ENCODE data around the gene NTN1.
"Not testable (repeated sequence)": the region's sequence is repeated elsewhere in the genome, so short reads cannot be mapped to it uniquely, and the experiment has no call there.

NTN1 gene

DNA sequence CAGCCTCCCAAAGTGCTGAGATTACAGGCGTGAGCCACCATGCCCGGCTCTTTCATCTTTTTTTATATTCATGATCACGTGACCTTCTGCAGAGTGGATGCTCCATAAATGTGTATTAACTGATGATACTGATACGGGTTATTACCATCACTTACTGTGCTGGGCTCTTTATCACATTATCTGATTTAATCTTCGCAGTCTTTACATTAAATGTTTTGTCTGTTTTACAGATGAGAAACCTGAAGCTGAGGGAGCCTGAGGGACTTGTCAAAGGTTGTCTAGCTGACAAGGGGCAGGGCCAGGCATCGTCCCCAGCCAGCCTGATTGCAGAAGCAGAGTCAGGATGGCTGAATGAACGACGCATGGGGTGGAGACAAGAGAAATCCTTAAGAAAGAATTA is 104.4 kb downstream of the NTN1 start:
- no peak for DNase-seq

DNA sequence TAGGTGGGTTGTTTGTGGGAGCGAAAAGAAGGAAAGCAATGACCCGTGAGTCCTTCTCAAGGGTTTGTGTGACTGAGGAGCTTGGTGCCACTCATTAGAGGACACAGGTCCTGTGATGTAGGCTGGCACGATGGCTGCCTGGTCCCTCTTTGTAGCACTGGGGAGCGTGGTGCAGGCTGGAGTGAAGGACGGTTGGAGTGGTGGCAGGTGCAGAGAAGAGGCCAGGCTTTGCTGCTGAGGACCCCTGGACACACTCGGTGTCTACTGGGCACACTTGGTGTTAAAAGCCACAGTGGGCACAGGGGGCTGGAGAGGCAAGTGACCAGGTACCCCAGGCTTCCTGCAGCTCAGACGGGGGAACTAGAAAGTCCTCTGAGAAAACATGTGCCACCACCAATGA is 106.0 kb downstream of the NTN1 start:
- no peak for DNase-seq

DNA sequence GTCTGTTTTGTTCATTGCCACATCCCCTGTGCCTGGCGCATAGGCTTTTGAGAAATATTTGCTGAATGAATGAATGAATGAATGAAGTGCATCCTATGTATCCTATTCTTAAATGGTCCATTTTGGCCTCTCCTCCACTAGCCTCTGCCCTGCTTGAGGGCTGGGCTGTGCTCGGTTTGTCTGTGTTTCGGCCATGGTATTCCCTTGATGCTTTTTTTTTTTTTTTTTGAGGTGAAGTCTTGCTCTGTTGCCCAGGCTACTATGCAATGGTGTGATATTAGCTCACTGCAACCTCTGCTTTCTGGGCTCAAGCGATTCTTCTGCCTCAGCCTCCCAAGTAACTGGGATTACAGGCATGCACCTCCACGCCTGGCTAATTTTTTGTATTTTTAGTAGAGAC is 110.1 kb downstream of the NTN1 start:
- DNase-seq, result no peak

DNA sequence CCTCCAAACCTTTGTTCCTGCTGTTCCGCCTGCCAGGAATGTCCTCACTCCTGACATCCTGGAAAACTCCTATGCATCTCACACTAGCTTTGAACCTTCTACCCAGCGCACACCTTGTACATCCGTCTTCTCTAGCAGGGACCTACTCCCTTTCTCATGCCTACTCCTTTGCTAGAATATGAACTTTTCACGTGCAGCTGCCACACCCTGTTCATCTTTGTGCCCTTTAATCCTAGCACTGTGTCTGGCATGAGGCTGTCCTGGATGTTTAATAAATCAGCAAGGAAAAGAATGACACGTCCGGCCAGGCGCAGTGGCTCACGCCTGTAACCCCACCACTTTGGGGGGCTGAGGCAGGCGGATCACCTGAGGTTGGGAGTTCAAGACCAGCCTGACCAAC is 111.0 kb downstream of the NTN1 start:
- DNase-seq, result no peak

DNA sequence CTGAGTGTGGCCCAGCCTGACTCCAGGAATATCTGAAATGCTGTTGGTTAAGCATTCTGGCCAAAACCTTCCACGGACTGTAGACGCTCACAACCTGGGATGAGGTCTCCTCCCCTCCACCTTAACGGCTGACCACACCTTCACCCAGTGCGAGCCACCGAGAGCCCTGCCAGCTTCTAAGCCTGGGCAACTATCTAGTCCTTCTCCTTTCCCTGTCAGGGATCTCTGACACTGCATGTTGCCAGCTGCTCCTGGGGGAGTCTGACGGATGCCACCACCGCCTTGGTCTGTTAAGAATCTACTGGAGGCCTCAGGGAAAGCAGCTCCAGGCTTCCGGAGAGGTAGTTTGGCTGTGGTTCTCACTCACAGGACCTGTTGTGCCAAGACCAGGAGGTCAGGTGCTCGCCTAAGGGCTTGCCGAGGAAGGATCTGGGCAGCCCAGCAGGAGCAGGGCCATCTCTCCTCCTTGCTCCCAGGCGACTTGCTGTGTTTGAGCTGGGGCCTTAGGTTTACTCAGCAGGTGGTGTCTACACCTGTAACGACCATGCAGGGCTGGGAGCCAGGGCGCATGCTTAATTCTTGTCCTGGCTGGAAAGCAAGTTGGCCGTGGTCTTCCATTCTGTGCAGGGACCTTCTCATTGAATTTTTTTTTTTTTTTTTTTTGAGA is 111.8 kb downstream of the NTN1 start:
- no peak for DNase-seq

DNA sequence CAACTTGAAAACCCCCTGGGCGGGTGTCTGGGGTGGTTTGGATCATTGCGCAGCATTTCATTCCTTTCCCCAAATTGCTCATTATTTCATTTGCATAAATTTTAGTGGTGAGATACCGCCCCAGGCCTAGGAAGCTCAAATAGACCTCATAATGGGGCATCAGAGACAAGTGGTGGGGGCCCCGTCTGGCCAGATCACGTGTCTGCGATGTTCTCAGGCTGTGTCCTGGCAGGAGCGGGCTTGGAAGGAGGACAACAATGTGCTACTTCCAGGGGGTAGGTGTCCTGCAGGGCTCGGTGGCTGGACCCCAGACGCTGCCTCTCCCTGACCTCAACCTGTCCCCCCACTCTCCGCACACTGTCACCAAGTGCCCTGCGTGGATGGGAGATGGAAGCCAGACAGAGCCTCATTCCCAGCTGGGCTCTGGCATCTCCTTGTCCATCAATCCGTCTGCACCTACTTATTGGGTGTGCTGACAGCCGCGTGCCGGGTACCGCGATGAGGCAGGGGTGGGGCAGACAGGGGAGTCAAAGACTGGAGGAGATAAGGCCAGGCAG is 116.9 kb downstream of the NTN1 start:
- DNase-seq, result no peak

DNA sequence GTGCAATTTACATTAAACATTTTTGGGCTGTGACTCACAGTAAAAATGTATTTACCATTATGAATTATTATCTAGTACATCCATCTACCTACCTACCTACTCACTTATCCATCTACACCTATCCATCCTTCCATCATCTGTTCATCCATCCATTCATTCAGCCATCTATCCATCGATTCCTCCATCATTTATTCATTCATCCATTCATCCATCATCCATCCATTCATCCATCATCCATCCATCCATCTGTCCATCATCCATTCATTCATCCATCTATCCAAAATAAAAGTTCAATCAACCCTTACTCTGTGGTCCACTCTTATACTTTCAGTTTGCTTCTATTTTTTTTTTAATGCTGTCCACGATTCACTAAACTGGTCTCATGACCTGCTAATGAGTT is 118.4 kb downstream of the NTN1 start:
- no peak for DNase-seq

DNA sequence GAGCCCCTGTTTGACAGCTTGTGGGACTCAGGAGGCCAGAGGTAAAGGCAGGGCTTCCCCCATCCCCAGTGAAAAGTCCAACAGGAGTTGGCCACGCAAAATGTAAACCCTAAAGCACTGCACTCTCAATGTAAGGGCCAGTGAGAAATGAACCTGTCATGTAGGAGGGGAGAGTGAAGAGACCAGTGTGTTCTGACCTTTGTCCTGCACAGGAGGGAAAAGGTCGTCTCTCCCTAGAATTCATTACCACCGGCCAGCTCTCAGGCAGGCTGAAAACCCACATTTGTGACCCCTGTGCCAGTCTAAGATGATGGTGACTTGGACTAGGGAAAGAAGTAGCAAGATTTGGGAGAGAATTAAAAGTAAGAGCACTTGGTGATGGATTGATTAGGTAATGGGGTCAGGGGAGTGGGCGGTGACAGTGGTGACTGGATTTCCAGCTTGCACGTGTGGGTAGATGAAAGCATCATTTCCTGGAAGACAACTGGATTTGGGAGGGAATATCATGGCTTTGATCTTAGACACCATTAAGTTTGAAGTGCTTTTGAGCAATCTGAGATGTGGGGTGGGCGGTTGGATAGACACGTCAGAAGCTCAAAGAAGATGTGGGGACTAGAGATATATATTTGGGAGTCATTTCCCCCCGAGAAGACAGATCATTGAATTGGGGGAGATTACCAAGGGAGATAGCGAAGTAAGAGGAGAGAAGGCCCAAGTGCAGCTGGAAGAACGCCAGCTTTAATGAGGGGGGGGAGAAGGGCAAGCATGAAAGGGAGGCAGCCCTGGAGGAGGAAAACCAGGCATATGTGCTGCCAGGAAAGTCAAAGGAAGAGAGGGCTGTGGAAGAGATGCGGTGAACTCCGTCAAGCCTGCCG is 119.5 kb downstream of the NTN1 start:
- DNase-seq, result no peak

DNA sequence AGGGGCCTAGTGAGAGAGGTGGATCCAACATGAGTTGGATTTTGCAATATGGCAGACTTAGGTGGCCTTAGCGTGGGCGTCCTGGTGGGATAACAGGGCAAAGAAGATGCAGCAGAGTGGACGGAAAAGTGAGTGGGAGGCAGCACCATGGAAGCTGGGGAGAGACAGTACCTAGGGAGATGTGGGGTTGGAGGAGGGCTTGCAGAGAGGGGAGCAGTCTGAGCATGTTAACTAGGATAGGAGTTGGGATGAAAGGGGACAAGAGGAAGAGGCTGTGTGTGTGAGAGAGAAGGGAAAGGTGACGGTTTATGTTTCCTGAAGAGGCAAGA is 120.1 kb downstream of the NTN1 start:
- DNase-seq, result no peak

DNA sequence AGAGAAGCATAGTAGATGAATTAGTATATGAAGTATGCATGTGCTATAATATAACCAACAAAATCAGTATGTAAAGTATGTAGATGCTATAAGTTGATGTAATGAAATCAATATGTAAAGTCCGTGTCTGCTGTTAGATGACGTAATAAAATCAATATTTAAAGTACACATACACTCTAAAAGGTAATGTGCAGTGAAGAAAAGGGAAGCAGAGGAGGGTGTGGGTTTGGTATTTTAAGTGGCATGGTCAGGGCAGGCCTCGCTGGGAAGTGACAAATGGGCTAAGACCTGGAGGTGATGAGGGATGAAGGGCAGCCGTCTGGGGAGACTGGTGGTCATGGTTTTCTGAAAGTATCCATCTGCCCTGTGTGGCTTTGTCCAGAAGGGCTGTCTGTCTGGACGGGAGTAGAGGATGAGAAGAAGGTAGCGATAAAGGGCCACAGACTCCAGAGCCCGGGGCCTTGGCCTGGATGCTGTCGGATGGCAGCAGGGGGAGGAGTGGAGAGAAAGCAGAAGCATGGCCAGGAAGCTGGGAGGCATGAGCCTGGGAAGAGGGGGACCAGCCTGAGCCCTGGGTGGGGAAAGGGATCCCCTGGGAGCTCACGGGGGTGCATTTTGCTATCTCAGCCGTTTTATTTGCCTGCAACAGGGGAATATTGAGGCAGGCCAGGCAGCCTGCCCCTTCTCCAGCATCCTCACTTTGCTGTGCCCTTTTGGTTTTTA is 121.6 kb downstream of the NTN1 start:
- DNase-seq, result no peak

DNA sequence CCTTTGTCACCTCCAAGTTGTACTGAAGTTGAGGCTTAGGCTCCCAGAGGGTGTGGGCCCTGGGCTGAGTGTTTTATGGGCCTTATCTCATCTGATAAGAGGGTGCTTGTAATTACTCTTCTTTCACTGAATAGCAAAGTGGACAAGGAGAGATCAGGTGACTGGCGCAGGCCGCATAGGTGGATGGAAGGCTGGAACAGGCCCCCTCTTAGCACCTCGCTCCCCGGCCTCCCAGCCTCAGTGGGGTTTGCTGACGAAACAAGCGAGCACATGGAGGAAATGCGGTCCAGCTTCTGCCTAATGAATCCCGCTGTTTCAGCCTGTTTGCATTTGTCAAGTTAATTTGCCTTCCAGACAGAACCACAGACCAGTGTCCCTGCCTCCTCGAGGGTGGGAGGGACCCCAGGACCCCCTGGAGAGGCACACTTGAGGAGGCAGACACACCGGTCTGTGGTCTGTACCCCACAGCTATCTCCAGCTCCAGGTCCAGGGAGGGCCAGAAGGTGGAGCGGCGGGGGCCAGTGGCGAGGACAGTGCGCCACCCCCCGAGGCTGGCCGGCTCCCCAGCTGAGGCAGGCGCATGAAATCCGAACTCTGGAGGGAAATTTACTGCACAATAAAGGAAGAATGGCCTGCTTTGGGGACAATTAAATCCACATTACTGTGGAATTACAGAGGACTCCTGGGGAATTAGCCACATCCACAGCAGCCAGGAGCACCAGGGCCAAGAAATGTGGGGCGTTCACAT is 123.4 kb downstream of the NTN1 start:
- DNase-seq, result no peak

DNA sequence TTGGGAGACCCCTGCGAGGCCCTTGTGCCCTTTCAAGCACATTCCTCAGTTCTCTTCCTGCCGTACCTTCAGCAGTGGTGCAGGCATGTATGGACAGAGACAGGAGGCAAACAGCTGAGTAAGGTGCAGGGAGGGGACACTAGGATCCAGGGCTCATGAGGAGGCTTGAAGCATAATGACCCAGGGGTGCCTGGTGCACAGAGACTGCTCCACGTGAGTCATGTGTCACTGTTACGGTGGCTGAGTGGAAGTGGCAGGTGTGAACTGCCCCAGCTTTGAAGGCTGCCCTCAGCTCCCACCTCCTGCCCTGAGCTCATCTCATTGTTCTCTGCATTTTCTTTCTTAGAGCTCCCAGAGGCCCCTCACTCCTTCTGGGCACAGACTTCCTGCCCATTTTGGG is 124.8 kb downstream of the NTN1 start:
- no peak for DNase-seq

DNA sequence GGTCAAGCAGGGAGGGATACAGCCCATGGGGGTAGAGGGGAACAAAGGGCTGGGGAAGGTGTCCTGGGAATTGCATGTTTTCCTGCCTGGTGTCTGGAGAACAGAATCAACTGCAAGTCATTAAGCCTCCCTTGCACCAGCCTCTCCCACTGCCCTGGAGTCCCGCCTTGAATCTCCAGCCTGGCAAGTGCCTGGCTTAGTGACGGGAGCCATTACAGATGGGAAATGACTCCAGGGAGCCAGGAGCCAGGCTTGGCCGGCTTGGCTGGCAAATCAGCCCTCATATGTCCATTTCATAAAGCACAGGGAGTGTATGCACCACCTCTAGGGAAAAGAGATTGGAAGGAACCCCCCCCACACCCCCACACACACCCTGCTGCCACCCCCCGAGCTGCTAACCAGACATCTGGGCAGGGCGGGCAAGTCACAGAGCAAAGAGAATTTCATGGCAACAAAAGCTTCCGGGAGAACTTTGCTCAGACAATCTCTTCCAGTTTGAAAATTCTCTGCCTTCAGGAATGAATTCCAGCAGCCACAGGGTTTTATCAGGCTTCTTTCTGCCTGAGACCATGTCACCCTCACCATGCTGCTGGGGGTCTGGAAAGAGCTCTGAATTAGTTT is 127.7 kb downstream of the NTN1 start:
- DNase-seq, result no peak

DNA sequence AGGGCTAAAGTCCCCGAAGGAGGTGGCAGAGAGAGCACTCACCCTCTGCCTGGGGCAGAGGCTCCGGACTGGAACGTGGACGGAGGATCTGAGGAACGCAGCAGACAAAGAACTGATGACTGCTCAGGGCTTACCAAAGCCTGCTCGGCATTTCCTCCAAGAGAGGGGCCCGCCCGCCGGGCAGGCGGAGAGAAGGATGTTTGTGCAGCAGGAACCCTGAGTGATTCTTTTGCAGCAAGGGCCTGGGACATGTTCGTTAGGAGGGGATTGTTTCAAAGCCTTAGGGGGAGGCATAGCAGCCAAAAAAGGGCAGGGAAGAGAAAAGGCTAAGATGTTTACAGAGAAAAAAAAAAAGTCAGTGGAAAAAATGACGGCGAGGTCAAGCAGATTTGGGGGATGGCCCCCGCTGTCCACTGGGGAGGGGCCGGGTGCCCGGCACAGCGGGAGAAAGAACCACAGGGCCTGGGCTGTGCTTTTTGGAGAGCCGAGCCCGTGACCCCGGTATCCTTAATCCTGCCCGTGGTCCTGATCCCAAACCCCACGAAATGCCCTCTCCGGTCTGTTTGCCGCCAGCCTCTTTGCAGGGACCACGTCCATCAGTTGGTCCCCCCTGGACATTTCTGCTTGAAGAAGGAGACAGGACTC is 129.3 kb downstream of the NTN1 start:
- no peak for DNase-seq

DNA sequence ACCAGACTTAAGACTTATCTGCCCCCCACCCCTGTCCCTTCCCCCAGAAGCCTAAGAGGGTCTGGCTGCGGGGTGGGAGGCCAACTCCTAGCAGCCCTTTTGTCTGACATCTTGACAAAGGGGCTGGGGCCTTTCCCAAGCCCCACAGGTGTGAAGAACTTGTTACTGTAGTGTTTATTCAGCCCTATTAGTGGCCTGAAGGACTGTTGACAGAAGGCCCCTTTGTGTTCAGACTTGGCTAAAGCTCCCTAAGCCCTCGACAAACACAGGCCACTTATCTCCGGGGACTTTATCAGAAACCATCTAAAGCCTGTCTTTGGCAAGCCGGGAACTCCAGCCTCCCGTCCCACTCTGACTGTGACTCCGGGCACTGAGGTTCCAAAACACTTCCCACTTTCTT is 129.8 kb downstream of the NTN1 start:
- no peak for DNase-seq

DNA sequence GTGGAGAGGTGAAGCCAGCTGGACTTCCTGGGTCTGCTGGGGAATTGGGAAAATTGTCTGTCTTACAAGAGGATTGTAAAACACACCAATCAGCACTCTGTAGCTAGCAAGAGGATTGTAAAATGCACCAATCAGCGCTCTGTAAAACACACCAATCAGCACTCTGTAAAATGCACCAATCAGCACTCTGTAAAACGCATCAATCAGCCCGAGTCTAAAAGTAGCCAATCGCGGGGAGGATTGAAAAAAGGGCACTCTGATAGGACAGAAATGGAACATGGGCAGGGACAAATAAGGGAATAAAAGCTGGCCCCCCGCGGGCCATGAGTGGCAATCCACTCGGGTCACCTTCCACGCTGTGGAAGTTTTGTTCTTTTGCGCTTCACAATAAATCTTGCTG is 130.4 kb downstream of the NTN1 start:
- DNase-seq, result not testable (repeated sequence)

DNA sequence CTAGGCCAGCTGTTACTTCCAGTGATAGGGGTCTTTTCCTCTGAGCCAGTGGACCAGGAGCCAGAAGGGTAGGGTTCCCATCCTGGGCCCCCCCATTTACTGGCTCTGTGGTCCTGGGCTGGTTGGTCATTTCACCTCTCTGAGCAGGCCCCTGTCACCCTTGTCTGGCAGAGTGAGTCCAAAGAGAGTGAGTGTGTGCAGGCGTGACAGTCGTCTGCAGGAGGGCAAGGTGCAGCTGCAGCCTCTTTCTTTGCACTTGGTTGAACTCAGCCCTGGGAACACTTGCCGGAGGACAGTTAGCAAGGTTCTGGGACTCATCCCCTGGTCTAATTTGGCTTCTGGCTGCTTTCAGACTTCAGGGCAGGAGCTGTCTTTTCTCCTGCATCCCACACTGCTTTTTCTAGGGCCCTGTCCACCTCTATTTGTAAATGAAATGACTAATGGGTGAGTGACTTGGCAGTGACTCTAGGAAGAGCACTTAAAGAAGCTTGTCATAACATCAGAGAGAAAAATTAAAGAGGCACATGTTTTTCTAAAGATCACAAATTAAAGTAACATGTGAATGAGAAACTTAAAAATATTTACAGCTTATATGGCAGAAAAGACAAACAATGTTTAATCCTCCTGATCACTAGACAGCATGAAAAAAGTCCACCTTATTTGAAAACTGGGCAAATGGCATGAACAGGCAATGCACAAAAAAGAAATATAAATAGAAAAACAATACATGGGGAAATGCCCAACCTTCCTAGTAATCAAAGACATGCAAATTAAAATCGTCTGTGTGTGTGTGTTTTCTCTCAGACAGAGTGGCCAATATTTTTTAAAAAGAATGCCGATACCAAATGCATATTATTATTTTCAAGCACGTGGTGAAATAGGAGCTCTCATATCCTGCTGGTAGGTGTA is 137.5 kb downstream of the NTN1 start:
- no peak for DNase-seq

DNA sequence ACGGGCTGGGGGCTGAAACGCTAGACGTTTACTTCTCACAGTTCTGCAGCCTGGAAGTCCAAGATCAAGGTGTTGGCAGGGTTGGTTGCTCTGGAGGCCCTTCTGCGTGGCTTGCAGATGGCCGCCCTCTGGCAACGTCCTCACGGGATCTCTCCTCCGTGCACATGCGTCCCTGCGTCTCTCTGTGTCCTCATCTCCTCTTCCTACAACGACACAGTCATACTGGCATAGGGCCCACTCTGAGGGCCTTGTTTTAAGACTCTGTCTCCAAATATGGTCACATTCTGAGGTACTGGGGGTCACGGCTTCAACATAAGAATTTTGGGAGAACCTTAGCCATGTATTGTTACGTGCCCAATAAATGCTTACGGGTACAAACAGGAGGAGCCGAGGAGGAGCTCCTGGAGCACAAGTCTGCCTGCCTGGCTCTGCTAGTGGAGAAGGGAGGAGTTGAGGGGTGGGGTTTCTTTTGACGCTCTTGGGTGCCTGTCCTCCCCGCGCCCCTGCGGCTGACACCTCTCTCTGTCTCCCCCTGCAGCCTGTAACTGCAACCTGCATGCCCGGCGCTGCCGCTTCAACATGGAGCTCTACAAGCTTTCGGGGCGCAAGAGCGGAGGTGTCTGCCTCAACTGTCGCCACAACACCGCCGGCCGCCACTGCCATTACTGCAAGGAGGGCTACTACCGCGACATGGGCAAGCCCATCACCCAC is 141.1 kb downstream of the NTN1 start:
- DNase-seq, result no peak

DNA sequence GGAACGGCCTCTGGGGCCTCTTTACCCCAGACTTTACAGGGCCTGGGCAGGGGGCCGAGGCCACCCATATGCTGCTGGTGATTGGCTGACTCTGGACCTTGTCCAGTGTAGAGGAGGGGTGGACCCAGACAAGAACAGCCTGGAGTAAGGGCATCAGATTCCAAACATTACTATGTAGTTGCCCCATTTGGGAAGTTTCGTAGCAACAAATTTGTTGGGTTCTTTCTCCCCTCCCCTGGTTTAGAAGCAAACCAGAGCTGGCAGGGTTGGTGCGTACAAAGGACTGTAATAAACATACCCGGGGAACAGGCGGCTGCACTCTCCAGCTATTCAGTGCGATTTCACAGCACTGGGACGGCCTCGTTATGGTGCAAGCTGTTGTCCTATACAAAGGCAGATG is 145.5 kb downstream of the NTN1 start:
- no peak for DNase-seq

DNA sequence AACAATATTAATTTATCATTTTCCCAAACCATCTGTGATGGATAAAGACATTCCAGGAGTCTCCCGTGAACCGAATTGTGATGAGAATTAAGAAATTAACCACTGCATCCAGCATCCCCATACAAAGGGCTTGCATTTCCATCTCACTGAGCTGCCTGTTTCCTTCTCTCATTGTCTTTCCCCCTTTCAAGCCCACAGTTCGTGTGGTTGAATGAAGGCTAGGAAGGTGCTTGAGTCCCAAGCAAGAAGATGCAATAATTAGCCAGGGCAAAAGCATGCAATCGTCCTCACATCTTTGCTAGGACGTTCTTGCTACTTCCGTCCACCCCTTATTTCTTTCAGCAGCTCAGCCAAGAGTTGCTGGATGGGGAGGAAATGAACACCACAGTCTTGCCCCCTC is 146.1 kb downstream of the NTN1 start:
- DNase-seq, result no peak

Measured in cortex of kidney (tissue), 1 donor.